ENCODE measurements around the gene MAP2K4. TPM values are rescaled to one million over a fixed set of nuclear protein-coding genes. Genes with fewer than 3 reads are reported as not detected.

MAP2K4 gene
- total RNA-seq, 1 experiment from 2014 or later, result 46.1 TPM

DNA sequence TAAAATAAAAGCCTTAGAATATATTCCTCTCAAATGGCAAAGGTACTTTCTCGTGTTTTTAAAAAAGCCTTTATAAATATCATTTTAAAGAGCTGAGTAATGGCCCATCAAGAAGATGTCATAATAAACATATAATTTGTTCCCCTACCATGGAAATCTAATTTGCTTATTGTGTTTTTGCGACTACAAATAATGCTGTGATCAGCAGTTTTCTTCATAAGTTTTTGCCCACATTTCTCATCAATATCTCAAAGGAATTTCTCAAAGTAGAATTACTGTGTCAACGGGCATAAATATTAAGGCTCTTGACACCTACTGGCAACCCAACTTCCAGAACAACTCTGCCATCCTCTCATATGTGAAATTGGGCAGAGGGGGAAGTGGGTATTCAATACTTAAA is 40.9 kb upstream of the MAP2K4 start:
- Histone ChIP-seq H3K4me1 (ENCODE audit: insufficient read depth, low read length) (peaks cover 2% of the 10 kb centered on the region; the same call in 1 of the 2 replicates), H2BK12ac (ENCODE audit: insufficient read length, low read depth, low read length) (no peak overlapping the region), H2BK15ac (ENCODE audit: low read depth, low read length) (no peak overlapping the region), H4K8ac (replicated peaks; ENCODE audit: insufficient read length, low read depth, low read length) (no peak overlapping the region), H3K23ac (ENCODE audit: insufficient read length, low read depth, low read length) (no peak overlapping the region), H3K79me2 (ENCODE audit: insufficient read depth, low read length) (no peaks in the 10 kb centered on the region), H3K4me2 (ENCODE audit: insufficient read depth, insufficient read length, low read length) (no peak overlapping the region), H3T11ph (ENCODE audit: low read length) (no peak overlapping the region), H2BK120ac (ENCODE audit: low read depth, low read length, poor library complexity, severe bottlenecking) (no peak overlapping the region), H2AFZ (ENCODE audit: low read length) (no peak overlapping the region), H4K20me1 (ENCODE audit: control insufficient read depth, insufficient read depth, insufficient read length) (no peaks in the 10 kb centered on the region), H2BK5ac (ENCODE audit: insufficient read length, low read length) (no peak overlapping the region), H3K56ac (ENCODE audit: insufficient read length, low read depth, low read length) (no peak overlapping the region), H2BK20ac (ENCODE audit: low read depth, low read length, poor library complexity, severe bottlenecking) (no peak overlapping the region), H3K9ac (ENCODE audit: extremely low read depth, insufficient read length, low read length) (no peak overlapping the region), H3K27me3 (ENCODE audit: insufficient read depth, low read length) (no peaks in the 10 kb centered on the region), H3K4ac (ENCODE audit: low read depth, low read length) (no peak overlapping the region), H2AK5ac (ENCODE audit: insufficient read length, low read length) (no peak overlapping the region), H3K27ac (ENCODE audit: insufficient read length, low read depth, low read length) (no peak overlapping the region), H3K9me3 (ENCODE audit: control insufficient read depth, low read depth, low read length) (no peaks in the 10 kb centered on the region), H3K79me1 (ENCODE audit: insufficient read depth, low read depth, low read length, poor library complexity, severe bottlenecking) (no peaks in the 10 kb centered on the region), H4K5ac (ENCODE audit: insufficient read length, low read depth, low read length) (no peak overlapping the region), H3K18ac (ENCODE audit: insufficient read length, low read depth, low read length) (no peak overlapping the region), H4K91ac (ENCODE audit: insufficient read length, low read depth, low read length) (no peak overlapping the region), H3K23me2 (ENCODE audit: insufficient read length, low read depth, low read length, poor library complexity, severe bottlenecking) (no peaks in the 10 kb centered on the region), H3K14ac (ENCODE audit: insufficient read depth, low read length) (no peak overlapping the region)
- no peaks in the 10 kb centered on the region; a peak in 1 of 5 replicates for H3K9me3 Mint-ChIP-seq
- H3K27me3 Mint-ChIP-seq (ENCODE audit: low read depth), result no peaks in the 10 kb centered on the region
- H3K4me3 Mint-ChIP-seq, result no peak overlapping the region
- H3K27ac Mint-ChIP-seq, result no peak overlapping the region
- DNase-seq, result no peak
- TF ChIP-seq, protein P1, sequence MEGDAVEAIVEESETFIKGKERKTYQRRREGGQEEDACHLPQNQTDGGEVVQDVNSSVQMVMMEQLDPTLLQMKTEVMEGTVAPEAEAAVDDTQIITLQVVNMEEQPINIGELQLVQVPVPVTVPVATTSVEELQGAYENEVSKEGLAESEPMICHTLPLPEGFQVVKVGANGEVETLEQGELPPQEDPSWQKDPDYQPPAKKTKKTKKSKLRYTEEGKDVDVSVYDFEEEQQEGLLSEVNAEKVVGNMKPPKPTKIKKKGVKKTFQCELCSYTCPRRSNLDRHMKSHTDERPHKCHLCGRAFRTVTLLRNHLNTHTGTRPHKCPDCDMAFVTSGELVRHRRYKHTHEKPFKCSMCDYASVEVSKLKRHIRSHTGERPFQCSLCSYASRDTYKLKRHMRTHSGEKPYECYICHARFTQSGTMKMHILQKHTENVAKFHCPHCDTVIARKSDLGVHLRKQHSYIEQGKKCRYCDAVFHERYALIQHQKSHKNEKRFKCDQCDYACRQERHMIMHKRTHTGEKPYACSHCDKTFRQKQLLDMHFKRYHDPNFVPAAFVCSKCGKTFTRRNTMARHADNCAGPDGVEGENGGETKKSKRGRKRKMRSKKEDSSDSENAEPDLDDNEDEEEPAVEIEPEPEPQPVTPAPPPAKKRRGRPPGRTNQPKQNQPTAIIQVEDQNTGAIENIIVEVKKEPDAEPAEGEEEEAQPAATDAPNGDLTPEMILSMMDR (conservative IDR thresholded peaks at IDR 0.05), result no peak
- peaks cover 32 to 40% (median 39%) of the 10 kb centered on the region in 3 experiments; a peak in 6 of 7 replicates for H3K36me3 Mint-ChIP-seq (ENCODE audit: insufficient read depth in 1 of 3, low read depth in 3 of 3)
- no CpG with 5 or more reads among the region's 3 CpGs for WGBS (ENCODE audit: extremely low coverage, insufficient read length, low lambda C conversion rate)
- H3K4me1 Mint-ChIP-seq, result peaks cover 28 to 32% of the 10 kb centered on the region in 2 experiments

Measured in H9 (cell line).